ENCODE data around the gene SYNPO2.

The SYNPO2 gene

GRCh38 chr4:119106036-119107000 is 217.7 kb downstream of the SYNPO2 start:
- H3K27ac ChIP-seq, result peak overlapping the region in 1 of 2 donors; percentile 41
- TF ChIP-seq CTCF (IDR thresholded peaks at IDR 0.05), result no peak
- no peak for DNase-seq (ENCODE audit: low spot score)

DNA sequence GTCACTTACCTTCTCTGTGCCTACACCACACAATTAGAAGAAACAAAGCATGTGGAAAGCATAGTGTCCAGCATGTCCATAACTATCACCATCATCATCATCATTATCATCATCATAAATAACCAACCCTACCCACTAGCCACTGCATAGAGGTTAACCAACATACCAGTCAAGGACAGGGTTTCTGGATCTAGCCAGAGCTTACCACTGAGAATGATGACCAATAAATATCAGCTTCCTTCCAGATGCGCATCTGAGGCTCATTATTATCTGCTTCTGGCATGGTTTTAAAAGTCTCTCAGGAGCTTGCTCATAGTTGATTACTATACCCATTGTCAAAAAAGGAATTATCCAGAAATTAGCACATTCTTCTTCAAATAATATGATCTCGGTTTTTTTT is 221.5 kb downstream of the SYNPO2 start:
- Histone ChIP-seq H3K27ac (no peak overlapping the region), H3K4me3 (no peak overlapping the region)
- DNase-seq (ENCODE audit: low spot score), result no peak
- no peak for TF ChIP-seq CTCF (IDR thresholded peaks at IDR 0.05)

More at GRCh38 chr4:119106036-119107000, 217.7 kb downstream of the SYNPO2 start:
- H3K4me3 ChIP-seq, result no peak overlapping the region
